Duodenal mucosa (tissue), 2 donors: ENCODE data around the gene CLDN3.

Source experiments
- H3K27ac ChIP-seq: one replicate; pipeline ENCODE4 v1.7.0; 2013; ENCODE audit warnings: low read depth, low read length
- H3K27me3 ChIP-seq, 2 donors: one replicate each; pipeline ENCODE4 v1.7.0; 2013; ENCODE audit warnings: low read length in 2 of 2, control low read depth in 1 of 2; ENCODE audit not compliant: insufficient read depth in 2 of 2, control insufficient read depth in 1 of 2
- H3K36me3 ChIP-seq, 2 donors: one replicate each; pipeline ENCODE4 v1.7.0; 2013; ENCODE audit warnings: low read length in 2 of 2, control low read depth in 1 of 2; ENCODE audit not compliant: insufficient read depth in 2 of 2, control insufficient read depth in 1 of 2
- H3K4me1 ChIP-seq, 2 donors: one replicate each; pipeline ENCODE4 v1.7.0; 2013; ENCODE audit warnings: low read length in 2 of 2, control low read depth in 1 of 2; ENCODE audit not compliant: insufficient read depth in 2 of 2, control insufficient read depth in 1 of 2
- H3K4me3 ChIP-seq, 2 donors: one replicate each; pipeline ENCODE4 v1.7.0; 2013; ENCODE audit warnings: low read length in 2 of 2, low read depth in 1 of 2
- H3K9ac ChIP-seq, 2 donors: one replicate each; pipeline ENCODE4 v1.7.0; 2013; ENCODE audit warnings: low read length in 2 of 2, low read depth in 1 of 2
- H3K9me3 ChIP-seq, 2 donors: one replicate each; pipeline ENCODE4 v1.7.0; 2013; ENCODE audit warnings: low read length in 2 of 2, control low read depth in 1 of 2; ENCODE audit not compliant: control insufficient read depth in 1 of 2

The CLDN3 gene

DNA sequence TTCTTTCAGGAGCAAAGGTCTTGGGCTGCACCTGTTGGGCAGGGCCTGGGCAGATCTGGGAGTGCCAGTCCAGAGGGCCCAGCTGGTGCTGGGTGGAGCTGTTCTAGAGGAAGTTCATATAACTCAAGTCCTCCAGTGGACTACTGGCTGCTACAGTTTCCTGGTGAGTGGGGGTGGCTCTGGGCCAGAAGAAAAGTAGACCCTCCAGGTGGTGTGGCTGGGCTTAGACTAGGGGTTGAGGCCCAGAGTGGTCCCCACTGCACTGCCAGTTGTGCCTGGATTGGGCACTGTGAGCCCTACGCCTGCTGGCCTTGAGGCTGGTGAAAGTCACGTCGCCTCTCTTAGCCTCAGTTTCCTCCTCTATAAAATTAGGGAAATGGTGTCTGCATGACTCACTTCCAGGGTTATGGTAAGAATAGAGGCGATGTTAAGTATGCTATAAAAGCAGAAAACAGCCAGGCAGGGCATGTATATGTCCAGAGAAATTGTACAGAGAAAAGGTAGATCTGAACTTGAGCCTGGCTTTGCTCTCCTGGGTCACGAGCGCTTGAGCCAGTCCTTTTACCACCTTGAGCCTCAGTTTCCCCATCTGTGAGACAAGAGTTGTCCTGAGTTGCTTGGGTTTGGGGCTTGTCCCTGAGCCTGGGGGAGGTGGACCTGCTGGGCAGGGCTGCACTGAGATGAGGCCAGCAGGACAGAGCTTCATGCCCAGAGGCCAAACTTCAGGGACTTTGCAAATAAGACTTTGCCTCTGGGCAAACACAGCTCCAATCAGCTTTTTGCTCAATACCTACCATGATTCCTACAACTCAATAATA, 3.8 kb upstream of the CLDN3 start:
- Histone ChIP-seq H3K4me3 (peak overlapping the region; percentile 21 to 59), H3K9me3 (no peaks in the 10 kb centered on the region), H3K27me3 (peaks cover 4% of the 10 kb centered on the region in 2 donors), H3K4me1 (peaks cover 21 to 28% of the 10 kb centered on the region in 2 donors), H3K36me3 (peaks cover 0 to under 1% of the 10 kb centered on the region in 2 donors), H3K27ac (peak overlapping the region; percentile 89), H3K9ac (peak overlapping the region; percentile 60 to 71)

DNA sequence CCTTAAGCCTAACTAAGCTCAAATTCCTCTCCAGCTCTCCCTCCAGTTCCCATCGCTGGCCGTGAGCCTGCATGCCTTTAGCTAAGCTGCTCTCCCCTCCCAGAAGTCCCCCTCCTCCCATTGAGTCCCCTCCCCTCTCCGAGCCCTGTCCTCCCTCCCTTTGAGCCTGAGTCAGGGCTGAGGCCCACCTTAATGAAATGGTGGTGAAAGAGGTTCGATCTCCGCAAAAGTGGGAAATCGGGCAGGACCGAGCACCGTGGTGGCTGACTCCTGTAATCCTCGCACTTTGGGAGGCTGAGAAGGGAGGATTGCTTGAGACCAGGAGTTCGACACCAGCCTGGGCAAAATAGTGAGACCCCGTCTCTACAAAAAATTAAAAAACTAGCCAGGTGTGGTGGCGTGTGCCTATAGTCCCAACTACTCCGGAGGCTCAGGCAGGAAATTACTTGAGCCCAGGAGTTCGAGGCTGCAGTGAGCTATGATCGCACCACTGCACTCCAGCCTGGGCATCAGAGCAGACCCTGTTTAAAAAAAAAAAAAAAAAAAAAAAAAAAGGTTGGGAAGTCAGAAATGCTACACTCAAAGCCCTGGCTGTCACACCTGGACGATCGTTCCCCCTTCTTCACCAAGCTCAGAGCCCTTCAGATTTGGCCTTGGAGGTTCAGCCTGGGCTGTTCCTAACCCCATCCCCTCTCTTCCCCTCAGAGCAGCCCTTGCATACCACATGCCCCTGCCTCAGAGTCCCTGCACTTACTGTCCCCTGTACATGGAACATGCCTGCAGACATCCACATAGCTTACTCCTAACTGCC, 995 bp upstream of the CLDN3 start:
- Histone ChIP-seq H3K4me3 (peak overlapping the region; percentile 48 to 55), H3K27ac (peak overlapping the region; percentile 96), H3K9me3 (no peaks in the 10 kb centered on the region), H3K4me1 (peaks cover 21 to 26% of the 10 kb centered on the region in 2 donors), H3K36me3 (peaks cover 0 to 7% of the 10 kb centered on the region in 2 donors), H3K9ac (peak overlapping the region; percentile 58 to 98), H3K27me3 (peaks cover 4% of the 10 kb centered on the region in 2 donors)

DNA sequence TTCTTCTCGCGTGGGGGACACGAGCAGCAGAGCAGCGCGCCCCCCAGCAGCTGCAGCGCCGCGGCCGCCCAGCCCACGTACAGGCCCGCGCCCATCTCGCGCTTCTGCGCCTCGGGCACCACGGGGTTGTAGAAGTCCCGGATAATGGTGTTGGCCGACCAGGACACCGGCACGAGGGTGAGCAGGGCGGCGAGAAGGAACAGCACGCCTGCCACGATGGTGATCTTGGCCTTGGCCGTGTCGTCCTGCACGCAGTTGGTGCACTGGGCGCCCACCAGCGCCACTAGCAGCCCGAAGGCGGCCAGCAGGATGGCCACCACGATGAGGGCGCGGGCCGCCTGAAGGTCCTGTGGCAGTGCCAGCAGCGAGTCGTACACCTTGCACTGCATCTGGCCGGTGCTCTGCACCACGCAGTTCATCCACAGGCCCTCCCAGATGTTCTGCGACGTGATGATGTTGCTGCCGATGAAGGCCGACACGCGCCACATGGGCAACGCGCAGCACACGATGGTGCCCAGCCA, 529 bp downstream of the CLDN3 start:
- Histone ChIP-seq H3K4me3 (peak overlapping the region; percentile 88 to 91), H3K36me3 (peaks cover 0 to 7% of the 10 kb centered on the region in 2 donors), H3K27ac (peak overlapping the region; percentile 96), H3K27me3 (peaks cover 4% of the 10 kb centered on the region in 2 donors), H3K4me1 (peaks cover 19 to 21% of the 10 kb centered on the region in 2 donors), H3K9ac (peak overlapping the region; percentile 95 to 98), H3K9me3 (no peaks in the 10 kb centered on the region)

- H3K27ac ChIP-seq, result peak overlapping the region; percentile 96
- H3K4me1 ChIP-seq, result peaks cover 12 to 14% of the 10 kb centered on the region in 2 donors
- peaks cover 0 to 7% of the 10 kb centered on the region in 2 donors for H3K36me3 ChIP-seq
- H3K27me3 ChIP-seq, result peaks cover 4% of the 10 kb centered on the region in 2 donors
- H3K9ac ChIP-seq, result peak overlapping the region; percentile 95 to 98
- peak overlapping the region; percentile 88 to 91 for H3K4me3 ChIP-seq
- no peaks in the 10 kb centered on the region for H3K9me3 ChIP-seq
These were observed 1.2 kb downstream of the CLDN3 start for GRCh38 chr7:73768641-73769480.

DNA sequence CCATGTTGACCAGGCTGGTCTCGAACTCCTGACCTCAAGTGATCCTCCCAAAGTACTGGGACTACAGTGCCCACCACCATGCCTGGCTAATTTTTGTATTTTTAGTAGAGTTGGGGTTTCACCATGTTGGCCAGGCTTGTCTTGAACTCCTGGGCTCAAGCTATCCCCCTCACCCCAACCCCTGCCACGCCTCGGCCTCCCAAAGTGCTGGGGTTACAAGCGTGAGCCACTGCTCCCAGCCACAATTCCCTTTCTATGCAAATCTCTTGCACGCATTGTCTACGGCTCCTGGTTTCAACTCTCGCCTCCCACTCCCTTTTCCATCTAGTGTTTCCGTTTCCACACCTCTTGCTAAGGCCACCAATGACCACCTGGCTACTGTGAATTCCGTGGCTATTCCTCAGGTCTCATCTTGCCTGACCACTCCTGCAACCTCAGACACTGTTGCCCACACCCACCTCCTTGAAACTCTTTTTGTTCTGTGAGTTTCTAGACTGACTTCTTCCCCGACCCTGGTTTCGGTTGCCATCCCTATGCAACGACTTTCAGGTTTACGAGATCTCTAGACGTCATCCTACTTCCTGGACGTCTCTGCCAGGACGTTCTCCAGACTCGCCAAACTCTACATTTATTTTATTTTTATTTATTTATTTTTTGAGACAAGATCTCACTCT, 3.4 kb downstream of the CLDN3 start:
- H3K36me3 ChIP-seq, result peaks cover 0 to 7% of the 10 kb centered on the region in 2 donors
- no peak overlapping the region for H3K27ac ChIP-seq
- H3K9me3 ChIP-seq, result no peaks in the 10 kb centered on the region
- no peak overlapping the region for H3K9ac ChIP-seq
- H3K4me1 ChIP-seq, result peaks cover 0 to 10% of the 10 kb centered on the region in 2 donors
- no peak overlapping the region for H3K4me3 ChIP-seq
- peaks cover 4% of the 10 kb centered on the region in 2 donors for H3K27me3 ChIP-seq

GRCh38 chr7:73762659-73762999, 7.4 kb downstream of the CLDN3 start:
- H3K27me3 ChIP-seq, result no peaks in the 10 kb centered on the region
- peaks cover 7 to 12% of the 10 kb centered on the region in 2 donors for H3K4me1 ChIP-seq
- H3K9me3 ChIP-seq, result no peaks in the 10 kb centered on the region
- no peak overlapping the region for H3K9ac ChIP-seq
- H3K27ac ChIP-seq, result no peak overlapping the region
- no peaks in the 10 kb centered on the region for H3K36me3 ChIP-seq
- H3K4me3 ChIP-seq, result no peak overlapping the region

- no peak overlapping the region for H3K4me3 ChIP-seq
- H3K27me3 ChIP-seq, result no peaks in the 10 kb centered on the region
- no peaks in the 10 kb centered on the region for H3K9me3 ChIP-seq
- H3K9ac ChIP-seq, result no peak overlapping the region
- H3K36me3 ChIP-seq, result no peaks in the 10 kb centered on the region
- H3K4me1 ChIP-seq, result peaks cover 10 to 12% of the 10 kb centered on the region in 2 donors
- H3K27ac ChIP-seq, result no peak overlapping the region
These were observed 8.0 kb downstream of the CLDN3 start for GRCh38 chr7:73761854-73762658.

- Histone ChIP-seq H3K9me3 (no peaks in the 10 kb centered on the region), H3K27me3 (no peaks in the 10 kb centered on the region), H3K4me1 (peaks cover 12 to 14% of the 10 kb centered on the region in 2 donors), H3K9ac (peak overlapping the region in 1 of 2 donors; percentile 51), H3K36me3 (no peaks in the 10 kb centered on the region), H3K27ac (peak overlapping the region; percentile 36), H3K4me3 (no peak overlapping the region)
These were observed 11.4 kb downstream of the CLDN3 start for GRCh38 chr7:73758581-73759138.
